GM13977 (cell line): ENCODE data around the gene TPM2.

Experiments
- DNase-seq: peaks from one replicate; pipeline ENCODE4 v3.0.0; 2012; ENCODE audit warnings: low spot score
- CTCF ChIP-seq: IDR thresholded peaks from 2 replicates; pipeline ENCODE4 v1.5.1; 2012; ENCODE audit warnings: mild to moderate bottlenecking, control low read depth; ENCODE audit not compliant: insufficient read depth; ENCODE audit errors: extremely low read depth, missing control alignments
- in situ Hi-C: fragments of 300-500 bp; cut with MboI; formaldehyde crosslinking; loops from one replicate; pipeline ENCODE4 v1.12.0; 2022; ENCODE audit warnings: low sequenced_read_pairs, low pct_unique_long_range_greater_than_20kb, mixed read lengths, inconsistent platforms; ENCODE audit not compliant: unreplicated experiment

TPM2 gene

DNA sequence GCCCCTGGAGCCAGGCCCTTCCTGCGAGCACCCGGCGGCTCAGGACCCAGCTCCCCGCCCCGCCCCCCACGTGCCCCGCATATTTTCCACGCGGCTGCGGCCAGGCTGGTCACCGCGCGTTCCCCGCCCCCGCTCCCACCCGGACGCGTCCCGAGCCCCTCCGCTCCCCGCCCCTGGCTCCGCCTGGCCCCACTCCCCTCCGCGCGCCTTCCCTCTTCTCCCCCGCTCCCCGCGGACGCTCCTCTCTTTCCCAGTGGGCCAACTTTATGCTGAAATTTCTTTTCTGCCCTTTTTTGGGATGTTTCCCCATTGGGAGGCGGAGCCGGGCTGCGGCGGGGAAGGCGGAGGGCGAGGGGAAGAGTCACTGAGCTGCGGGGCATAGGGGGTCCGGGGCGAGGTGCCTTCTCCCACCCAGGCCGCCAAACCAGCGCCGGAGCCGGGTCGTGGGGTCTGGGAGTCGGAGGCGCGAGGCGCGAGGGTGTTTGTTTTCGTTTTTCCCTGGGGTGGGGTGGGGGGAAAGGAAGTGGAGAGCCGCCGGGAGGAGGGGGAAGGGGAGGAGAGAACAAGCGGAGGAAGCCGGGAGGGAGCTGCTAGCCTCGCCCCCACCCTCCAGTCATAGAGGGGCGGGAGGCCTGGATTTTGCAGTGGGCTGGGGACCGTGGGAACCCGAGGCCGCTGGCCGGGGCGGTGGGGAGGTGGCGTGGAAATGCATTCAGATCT lies 1.0 kb upstream of the TPM2 start:
- DNase-seq = peak; percentile 72
- TF ChIP-seq CTCF = no peak
- in situ Hi-C loops = no loop called here

GRCh38 chr9:35690294-35690613 lies 529 bp upstream of the TPM2 start:
- in situ Hi-C loops = no loop called here
- DNase-seq = peak; percentile 70
- TF ChIP-seq CTCF = no peak

GRCh38 chr9:35688558-35689541 lies 875 bp downstream of the TPM2 start:
- peak; percentile 52 for DNase-seq
- in situ Hi-C loops = no loop called here

DNA sequence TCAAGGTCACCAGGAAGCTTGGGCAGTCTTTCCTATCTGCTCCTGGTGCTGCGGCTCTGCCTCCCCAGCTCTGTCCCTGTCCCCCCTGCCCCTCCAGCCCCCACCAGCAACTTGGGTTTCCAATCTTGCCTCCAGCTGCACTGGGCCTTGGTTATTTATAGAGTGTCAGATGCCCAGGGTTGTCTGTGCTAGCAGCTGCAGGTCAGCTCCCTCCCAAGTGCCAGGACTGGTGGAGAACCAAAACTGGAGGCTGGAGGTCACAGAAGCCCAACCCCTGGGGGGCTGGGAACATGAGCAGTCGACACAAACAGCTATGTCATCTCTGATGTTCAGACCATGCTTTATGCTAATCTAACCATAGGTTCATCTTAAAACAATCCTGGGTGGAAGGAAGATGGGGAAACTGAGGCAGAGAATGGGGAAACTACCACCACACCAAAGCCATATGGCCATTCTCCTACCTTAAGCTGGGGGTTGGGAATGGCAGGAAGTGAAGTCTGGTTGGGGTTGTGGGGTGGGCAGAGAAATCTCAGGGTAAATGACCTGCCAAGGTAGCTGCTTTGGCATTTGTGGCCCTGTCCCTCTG lies 1.7 kb downstream of the TPM2 start:
- in situ Hi-C loops = no loop called here
- no peak for TF ChIP-seq CTCF
- DNase-seq = no peak

More at GRCh38 chr9:35688558-35689541, 875 bp downstream of the TPM2 start:
- no peak for TF ChIP-seq CTCF

DNA sequence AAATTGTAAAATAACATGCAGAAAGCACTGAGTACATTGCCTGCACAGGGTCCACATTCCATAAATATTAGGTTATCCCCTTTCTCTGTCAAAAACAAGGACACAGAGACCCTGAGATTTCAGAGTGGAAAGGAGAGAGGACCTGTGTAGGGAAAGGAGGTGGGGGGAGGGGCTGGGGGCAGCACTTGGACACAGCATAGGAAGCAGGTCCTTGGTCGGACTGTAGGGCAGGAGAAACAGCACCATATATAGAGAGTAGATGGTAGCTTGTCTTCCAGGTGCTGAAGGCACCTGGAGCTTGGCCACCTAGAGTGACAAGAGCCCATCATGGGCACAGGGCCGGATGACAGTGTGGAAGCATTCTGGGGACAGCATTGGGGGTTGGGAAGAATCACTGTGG lies 2.4 kb downstream of the TPM2 start:
- in situ Hi-C loops = no loop called here
- TF ChIP-seq CTCF = no peak
- DNase-seq = no peak
